Neural progenitor cell (in vitro differentiated cells): ENCODE measurements around the gene PSMD11.

Experiments used
- CTCF ChIP-seq: fragments of 200-600 bp; sonication (generic); IDR thresholded peaks from 2 replicates; pipeline ENCODE4 v1.5.1; 2017; ENCODE audit warnings: antibody characterized with exemption, mild to moderate bottlenecking
- EZH2 ChIP-seq: fragments of 200-600 bp; sonication (generic); IDR thresholded peaks from 2 replicates; pipeline ENCODE4 v1.6.1; 2017; ENCODE audit warnings: antibody characterized with exemption, mild to moderate bottlenecking, moderate library complexity
- EZH2phosphoT487 ChIP-seq: fragments of 200-600 bp; sonication (generic); IDR thresholded peaks from 2 replicates; pipeline ENCODE4 v1.6.1; 2017; ENCODE audit warnings: antibody characterized with exemption

GRCh38 chr17:32483451-32484019 lies 39.2 kb downstream of the PSMD11 start:
- TF ChIP-seq CTCF (peak; percentile 64), EZH2 (no peak), EZH2phosphoT487 (no peak)
